Raji (cell line): ENCODE data around the gene NFXL1.

Experiments used
- POLR2A ChIP-seq: IDR thresholded peaks from 2 replicates; pipeline ENCODE4 v1.6.1; 2011; ENCODE audit warnings: low read depth, low read length, control low read depth; ENCODE audit not compliant: insufficient read depth

NFXL1 gene

DNA sequence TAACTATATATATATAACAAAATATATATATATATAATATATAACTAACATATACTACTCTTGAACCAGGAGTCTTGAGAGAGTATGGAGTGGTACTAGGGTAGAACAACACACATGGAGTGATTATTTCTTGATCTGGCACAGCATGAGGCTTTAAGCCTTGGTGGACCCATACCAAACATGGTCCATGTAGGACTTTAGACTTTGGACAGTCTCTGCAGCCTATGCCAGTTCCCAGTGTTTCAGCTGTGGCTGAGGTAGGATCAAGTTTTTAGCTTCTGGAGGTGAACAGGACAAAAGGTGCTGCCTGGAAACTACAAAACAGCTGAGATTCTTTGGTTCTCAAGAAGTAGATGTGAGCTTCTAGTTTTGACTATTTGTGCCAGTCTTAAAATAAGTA lies 97.1 kb downstream of the NFXL1 start:
- TF ChIP-seq POLR2A, result no peak

DNA sequence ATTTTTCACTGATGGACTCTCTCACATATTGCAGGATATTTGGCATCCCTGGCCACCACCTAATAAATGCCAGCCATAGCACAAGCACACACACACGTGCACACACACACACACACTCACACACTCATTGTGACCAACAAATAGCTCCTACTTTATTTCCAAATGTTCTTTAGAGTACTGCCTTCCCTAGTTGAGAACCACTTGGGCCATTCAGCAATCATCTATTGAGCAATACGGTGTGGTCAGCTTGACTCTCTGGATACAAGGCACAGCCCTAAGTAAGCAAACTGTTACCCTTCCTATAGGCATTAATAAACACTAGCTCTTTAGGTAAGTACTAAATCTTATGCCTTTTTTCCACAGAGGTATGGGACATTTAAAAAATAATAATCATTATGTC lies 97.6 kb downstream of the NFXL1 start:
- no peak for TF ChIP-seq POLR2A

DNA sequence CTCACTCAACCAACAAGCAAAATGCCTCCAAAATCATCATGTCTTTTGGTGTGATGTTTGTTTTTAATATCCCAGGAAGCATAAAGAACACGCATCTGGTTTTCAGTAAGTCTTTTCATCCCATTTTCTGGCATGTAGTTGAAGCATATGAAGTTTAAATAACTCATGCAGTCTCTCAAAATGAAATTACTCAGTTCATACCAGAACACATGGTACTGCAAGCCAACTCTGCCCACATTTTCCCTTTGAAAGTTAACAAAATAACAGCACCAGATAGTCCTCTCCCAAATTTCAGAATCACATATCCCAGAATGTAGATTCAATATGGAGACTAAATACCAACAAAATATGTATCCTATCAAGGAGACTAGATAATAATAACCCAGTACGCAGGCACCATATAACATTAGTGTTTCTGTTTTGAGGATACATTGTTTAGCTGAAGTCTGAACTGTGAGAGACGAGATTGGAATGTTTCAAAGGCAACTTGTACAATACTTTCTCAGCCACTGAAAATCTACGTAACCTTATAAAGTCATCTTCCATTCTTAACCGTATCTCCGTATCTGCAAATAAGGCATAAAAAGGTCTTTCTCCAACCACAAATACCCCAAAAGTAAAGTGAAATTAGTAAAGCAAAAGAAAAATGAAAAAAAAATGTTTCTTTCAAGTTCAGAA lies 99.6 kb downstream of the NFXL1 start:
- TF ChIP-seq POLR2A, result no peak

DNA sequence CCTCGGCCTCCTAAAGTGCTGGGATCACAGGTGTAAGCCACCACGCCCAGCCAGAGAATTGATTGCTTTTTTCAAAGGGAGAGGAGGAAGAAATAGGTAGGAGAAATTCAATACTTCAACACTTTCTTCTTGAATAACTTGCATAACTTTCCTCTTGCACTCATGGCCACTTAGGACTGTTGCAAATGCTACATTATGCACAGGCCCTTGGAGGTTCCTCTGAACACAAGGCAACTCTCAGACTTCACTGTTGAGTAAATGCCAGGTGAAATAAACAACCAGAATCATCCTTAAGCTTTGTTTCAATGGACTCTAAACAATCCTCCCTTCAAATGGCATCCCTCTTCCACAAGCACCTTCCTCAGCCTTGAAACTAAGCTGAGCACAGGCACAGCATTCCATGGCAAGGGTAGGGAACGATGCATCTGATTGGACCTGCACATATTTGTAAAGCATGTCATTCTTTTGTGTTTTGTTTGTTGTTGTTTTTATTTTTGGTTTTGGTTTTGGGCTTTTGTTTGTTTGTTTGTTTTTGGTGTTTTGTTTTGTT lies 104.7 kb downstream of the NFXL1 start:
- no peak for TF ChIP-seq POLR2A

DNA sequence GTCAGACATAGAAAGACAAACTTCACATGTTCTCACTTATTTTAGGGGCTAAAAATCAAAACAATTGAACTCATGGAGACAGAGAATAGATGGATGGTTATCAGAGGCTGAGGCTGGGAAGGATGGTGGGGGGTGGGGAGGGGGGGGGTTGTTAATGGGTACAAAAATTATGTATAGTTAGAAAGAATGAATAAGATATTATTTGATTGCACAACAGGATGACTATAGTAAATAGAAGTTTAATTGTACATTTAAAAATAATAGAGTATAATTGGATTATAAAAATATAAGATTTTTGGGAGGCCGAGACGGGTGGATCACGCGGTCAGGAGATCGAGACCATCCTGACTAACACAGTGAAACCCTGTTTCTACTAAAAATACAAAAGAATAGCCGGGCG lies 109.8 kb downstream of the NFXL1 start:
- TF ChIP-seq POLR2A, result no peak

DNA sequence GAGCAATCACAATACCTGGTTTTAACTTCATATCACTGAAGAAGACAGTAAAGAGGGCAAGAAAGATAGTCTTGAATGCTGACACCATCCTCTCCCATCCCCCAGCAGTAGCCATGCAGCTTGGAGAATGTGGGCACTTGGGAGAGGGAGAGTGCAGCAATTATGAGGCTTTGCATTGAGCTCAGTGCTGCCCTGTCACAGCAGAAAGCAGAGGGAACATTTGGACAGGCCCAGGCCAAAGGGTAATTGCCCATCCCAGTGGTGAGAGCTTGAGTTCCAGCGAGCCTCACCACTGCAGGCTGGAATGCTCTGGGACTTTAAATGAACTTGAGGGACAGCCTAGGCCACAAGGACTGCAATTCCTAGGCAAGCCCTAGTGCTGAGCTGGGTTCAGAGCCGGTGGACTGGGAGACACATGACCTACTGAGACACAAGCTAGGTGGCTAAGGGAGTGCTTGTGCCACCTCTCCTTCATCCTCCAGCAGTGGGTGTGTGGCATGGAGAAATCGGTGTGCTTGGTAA lies 112.8 kb downstream of the NFXL1 start:
- TF ChIP-seq POLR2A, result no peak

DNA sequence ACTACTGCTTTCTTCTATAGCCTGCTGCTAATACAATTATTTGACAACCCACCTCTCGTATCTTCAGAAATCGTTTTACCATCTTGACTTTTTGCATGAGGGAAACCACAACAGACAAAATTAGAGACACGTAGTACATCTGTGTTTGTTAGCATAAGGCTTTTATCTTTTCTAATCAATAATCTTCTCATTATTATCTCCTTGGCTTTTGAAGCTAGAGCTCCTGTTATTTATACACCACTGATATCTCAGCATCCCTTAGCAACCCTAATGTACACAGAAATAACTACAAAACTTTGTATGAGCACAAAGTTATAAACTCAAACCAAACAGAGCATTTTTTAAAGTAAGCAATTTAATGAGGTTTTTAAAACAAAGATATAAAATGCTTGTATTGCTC lies 116.2 kb downstream of the NFXL1 start:
- TF ChIP-seq POLR2A, result no peak
